Measurements from ENCODE around the gene ERAS.

The ERAS gene

DNA sequence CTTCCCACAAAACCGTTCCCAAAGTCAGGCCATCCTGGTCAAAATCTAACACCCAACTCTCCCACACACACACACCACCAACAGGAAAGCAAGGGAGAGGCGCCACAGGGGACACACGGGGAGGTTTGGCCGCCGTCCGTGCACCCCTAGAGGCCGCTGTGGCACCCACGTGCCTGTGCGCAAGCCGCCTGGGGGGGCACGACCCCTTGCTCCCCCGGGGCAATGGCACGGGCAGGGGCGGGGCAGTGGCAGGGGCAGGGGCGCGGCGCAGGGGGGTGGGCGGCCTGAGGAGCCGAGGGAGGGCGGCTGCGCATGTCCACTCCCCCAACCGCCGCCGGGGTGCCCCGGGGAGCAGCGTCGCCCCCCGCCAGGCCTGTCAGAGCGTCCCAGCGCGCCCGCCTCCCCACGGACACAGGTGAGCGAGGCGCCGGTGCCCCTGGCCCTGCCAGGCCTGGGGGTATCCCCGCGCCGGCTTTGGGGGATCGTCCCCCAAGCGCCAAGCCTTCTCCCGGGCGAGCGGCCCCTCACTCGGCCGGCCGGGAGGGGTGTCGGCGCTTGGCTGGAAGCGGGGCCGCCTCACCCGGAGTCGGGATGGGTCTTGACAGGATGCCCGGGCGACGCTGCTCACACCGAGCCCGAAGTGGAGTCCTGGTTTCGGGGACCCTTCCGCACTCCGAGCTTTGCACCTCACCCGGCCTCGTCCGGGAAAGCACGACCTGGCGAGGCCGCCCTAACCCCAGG, at the start of gene ERAS:
ERAS (plus strand) TSS at position 379 of the 741 bp plus-strand sequence. CDS start 2,611 bp downstream, outside the sequence.
- no peak for DNase-seq

DNA sequence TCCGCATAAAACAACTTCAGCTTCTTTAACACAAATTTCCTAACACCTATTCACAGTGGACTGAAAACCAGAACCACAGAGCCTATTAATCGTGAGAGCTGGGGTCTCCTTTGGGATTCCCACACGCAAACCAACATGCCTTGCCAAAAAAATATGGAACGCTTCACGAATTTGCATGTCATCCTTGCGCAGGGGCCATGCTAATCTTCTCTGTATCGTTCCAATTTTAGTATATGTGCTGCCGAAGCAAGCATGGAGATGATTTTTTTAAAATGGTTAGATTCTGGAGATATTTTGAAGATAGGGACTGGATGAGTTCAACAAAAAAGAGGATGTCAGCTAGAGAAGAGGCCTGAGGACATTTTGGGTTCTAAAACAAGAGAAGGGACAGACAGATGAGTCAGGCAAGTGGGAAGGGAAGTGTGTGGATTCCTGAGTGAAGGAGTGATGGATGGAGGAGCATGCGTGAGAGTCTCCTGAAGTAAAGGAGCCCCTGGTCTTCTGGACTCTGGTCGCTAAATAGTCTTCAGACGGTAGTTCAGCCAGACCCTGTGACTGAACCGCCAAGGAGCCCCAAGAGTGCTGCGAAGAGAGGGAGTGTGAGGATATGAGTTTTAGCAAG, 49.4 kb upstream of the ERAS start:
- DNase-seq = no peak

DNA sequence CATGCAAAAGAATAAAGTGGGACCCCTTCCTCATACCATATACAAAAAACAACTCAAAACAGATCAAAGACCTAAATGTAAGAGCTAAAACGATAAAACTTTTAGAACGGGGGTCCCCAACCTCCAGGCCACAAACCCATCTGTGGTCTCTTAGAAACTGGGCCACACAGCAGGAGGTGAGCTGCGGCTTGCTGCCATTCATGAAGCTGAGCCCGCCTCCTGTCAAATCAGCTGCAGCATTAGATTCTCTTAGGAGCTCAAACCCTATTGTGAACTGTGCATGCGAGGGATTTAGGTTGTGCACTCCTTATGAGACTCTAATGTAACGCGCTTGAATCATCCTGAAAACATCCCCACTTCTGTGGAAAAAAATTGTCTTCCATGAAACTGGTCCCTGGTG, 46.9 kb upstream of the ERAS start:
- DNase-seq = no peak

DNA sequence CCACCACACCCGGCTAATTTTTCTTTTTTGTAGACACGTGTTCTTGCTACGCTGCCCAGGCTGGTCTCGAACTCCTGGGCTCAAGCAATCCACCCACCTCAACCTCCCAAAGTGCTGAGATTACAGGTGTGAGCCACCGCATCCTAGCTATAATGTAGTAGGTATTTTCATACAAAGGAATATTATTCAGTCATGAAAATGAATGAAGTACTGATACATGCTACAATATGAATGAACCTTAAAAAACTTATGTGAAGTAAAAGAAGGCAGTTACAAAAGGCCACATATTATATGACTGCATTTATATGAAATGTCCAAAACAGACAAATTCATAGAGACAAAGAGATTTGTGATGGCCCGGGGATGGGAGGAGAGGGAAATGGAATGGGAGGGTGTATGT, 44.6 kb upstream of the ERAS start:
- DNase-seq = no peak

- peak; percentile 44 for DNase-seq
Measured at GRCh38 chrX:48782216-48782615, 44.1 kb upstream of the ERAS start.

- peak; percentile 90 for DNase-seq
Measured at GRCh38 chrX:48782795-48783194, 43.5 kb upstream of the ERAS start.

- DNase-seq = peak; percentile 47
Measured at GRCh38 chrX:48784726-48785125, 41.6 kb upstream of the ERAS start.

DNA sequence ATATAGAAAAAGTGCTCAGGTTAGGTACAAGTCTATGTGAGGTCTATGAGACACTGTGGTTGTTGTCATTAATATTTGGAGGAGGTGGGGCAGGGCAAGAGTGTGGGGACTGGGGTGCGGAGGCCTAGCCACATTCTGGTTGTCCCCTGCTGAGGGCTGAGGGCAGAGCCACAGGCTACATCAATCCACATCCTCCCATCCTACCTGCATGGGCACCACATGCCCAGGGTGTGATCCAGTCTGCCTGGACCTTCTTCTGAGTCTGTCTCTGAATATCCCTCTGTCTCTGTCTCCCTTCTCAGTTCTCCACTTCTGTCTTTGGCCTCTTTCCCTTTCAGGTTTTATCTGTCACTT, 41.1 kb upstream of the ERAS start:
- DNase-seq = peak; percentile 48

- peak; percentile 86 for DNase-seq
Measured at GRCh38 chrX:48785540-48786214, 40.6 kb upstream of the ERAS start.

- DNase-seq = peak; percentile 86
Measured at GRCh38 chrX:48786341-48786800, 39.9 kb upstream of the ERAS start, which contains the start of gene GATA1. Gene GATA1, plus strand, starts transcription at chrX:48786590. Its CDS starts 4,520 bp downstream, at chrX:48791110.

DNA sequence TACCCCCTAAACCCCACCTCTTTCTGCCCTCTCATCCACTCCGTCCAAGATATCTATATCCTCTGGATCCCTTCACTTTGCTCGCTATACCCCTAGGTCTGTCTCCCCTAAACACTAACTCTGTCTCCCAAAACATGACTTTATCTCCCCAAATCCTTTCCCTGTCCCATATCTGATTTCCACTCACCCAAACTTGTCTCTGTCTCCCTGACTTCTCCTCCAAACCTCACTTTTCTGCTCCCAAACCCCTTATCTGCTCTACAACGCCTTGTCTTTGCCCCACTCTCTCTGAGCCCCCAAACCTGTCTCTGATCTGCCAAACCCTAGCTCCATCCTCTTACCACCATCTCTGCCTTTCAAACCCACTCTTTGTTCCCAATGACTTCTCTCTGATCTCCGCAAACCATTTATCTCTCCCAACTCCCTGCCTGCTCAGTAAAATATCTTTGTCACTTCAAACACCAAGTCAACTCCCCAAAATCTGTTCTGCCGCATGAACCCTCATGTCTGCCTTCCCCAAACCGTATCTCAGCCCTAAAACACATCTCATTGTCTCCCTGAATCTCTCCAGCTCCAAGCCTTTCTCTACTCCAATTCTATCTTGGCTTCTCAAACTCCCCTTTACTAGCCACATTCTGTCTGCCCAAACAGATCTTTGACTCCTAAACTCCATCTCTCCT, 39.3 kb upstream of the ERAS start:
- no peak for DNase-seq

GRCh38 chrX:48787505-48788443, 38.5 kb upstream of the ERAS start:
- DNase-seq = no peak

- peak; percentile 57 for DNase-seq
Measured at GRCh38 chrX:48789366-48790220, 36.7 kb upstream of the ERAS start.

- no peak for DNase-seq
Measured at GRCh38 chrX:48790477-48790876, 35.8 kb upstream of the ERAS start.

- DNase-seq = no peak
Measured at GRCh38 chrX:48791063-48791820, 35.1 kb upstream of the ERAS start.

- DNase-seq = no peak
Measured at GRCh38 chrX:48792219-48792618, 34.1 kb upstream of the ERAS start.

GRCh38 chrX:48793935-48794334, 32.4 kb upstream of the ERAS start:
- no peak for DNase-seq

GRCh38 chrX:48794340-48794910, 31.9 kb upstream of the ERAS start:
- peak; percentile 89 for DNase-seq

DNA sequence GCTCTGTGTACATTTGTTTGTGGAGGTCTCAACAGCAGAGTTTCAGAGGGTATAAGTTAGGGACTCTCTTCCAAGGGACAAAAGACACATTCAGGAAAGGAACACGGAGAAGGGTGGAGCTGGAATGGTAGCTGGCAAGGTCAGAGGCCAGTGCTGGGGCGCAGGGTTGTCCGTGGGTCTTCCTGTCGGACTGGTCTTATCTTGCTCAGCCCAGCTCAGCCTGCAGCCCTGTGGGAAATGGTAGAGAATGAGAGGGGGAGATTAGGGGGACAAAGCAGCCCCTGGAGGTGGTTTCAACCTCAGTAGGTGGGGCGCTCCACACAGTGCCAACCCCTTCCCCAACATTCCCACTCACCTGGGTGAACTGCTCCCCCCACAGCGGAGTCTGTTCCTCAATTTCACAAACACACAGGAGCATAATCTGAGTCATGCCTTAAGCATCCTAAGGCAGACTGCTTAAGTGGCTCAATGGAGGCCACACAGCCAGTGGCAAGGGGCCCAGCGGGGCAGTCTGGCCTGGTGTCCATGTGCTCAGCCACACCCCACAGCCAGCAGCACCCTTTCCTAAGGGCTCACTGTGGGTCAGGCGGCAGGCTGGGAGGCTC, 31.3 kb upstream of the ERAS start:
- DNase-seq = peak; percentile 78

DNA sequence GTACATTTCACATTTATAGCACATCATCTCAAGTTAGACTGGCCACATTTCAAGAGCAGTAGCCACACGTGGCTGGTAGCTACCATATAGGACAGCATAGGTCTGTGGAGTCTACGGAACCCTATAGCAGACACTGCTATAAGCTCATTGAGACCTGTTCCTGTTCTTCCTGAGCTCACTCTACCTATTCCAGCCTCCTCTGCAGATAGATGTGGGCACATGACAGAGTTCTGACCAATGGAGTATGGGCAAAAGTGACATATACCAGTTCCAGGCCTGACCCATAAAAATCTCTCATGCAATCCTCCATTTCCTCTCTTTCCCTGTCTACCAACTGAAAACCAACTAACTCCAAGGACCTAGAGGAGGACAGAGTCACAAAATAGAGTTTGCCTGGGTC, 28.0 kb upstream of the ERAS start:
- DNase-seq = peak; percentile 28

Measured in OCI-M1 (cell line).